ENCODE data around the gene FBP2.

The FBP2 gene
- 0 reads per million in 3 experiments for total RNA-seq

DNA sequence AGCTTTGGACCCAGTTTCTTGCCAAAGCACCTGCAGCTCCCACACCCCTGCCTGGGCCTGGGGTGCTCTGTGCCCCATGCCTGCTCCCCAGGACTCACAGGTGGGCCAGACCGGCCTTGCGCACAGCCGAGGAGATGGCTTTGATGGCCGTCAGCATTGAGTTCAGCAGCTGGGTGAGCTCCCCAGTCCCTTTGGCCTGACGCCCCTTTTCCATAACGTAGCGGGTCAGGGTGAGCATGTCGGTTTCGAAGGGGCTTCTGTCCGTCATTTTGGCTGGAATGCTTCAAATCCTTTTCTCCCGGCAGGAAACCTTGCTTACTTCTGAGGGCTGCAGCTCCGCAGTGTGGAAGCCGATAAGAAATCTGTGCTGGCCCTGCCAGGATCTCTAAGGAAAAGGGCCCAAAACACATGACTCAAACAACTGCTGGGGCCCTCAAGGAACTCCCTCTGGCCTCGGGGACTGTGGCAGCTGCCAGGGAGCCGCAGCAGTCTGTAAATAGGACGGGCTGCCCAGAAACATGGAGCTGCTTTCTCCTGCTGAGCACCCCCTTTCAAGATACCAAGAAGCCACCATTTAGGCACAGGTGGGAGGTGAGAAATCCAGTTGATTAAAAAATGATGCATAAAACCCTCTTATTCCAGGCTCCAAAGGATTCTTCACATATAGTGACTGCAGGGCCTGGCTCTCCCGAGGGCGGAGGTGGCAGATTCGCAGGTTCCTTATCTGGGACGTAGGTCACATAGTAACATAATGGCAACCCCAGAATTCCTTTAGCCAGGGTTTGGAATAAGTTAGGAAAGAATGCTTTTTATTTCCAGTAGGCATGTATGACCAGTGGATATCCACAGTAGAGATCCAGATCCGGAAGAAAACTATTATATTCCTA, at the start of gene FBP2:
Gene FBP2 (minus strand): TSS at position 366 of the 887 bp plus-strand sequence. CDS start 98 bp downstream, at position 268.
- DNase-seq = no peak

DNA sequence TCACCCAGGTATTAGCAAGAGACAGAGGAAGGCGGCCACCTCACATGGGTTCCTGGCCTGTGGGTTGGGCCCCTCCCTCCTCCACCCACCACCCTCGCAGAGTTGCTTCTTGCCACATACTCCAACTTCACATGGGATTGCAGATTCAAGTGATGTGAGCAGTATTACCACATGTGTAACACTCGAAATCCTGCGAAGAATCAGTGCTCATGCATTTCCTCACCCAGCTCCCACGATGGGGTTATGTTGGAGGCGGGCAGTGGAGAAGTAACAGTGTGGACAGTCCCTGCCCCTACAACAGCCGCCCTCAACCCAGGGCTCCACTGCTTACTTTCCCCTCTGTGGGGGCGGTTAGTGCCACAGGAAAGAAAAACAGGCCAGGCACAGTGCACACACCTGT, 49.6 kb upstream of the FBP2 start:
- DNase-seq = no peak

DNA sequence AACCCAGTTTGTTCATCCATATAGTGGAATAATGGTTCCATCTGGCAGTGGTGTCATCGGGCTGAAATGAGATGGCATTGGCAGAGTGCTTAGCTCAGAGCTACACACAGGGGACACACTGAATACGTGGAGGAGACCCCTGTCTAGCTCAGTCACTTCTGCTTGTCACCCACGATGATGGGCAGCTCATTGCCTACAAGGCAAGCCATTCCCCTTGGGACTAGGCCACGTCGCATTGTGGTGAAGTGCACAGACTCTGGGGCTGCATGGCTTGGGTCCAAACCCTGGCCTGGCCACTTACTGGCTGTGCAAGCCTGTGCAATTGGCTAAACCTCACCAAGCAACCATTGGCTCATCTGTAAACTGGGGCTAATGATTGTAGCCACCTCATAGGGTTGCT, 48.9 kb upstream of the FBP2 start:
- DNase-seq = no peak

DNA sequence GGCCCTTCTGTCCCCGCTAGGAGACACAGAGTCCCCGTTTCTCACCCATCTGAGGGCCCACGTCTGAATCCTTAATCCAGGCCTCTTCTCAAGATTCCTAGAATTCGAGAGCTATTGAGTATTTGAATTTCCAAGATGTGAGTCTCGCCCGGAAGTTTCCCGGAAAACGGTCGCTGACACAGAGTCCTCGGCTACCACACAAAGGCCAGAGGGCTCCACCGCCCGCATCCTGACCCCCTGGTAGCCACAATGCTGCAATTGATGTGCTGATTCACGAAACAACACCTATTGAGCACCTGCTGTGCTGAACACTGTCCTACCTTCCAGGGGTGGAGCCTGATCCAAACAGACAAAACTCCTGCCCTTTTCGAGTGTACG, 46.4 kb upstream of the FBP2 start:
- no peak for DNase-seq

DNA sequence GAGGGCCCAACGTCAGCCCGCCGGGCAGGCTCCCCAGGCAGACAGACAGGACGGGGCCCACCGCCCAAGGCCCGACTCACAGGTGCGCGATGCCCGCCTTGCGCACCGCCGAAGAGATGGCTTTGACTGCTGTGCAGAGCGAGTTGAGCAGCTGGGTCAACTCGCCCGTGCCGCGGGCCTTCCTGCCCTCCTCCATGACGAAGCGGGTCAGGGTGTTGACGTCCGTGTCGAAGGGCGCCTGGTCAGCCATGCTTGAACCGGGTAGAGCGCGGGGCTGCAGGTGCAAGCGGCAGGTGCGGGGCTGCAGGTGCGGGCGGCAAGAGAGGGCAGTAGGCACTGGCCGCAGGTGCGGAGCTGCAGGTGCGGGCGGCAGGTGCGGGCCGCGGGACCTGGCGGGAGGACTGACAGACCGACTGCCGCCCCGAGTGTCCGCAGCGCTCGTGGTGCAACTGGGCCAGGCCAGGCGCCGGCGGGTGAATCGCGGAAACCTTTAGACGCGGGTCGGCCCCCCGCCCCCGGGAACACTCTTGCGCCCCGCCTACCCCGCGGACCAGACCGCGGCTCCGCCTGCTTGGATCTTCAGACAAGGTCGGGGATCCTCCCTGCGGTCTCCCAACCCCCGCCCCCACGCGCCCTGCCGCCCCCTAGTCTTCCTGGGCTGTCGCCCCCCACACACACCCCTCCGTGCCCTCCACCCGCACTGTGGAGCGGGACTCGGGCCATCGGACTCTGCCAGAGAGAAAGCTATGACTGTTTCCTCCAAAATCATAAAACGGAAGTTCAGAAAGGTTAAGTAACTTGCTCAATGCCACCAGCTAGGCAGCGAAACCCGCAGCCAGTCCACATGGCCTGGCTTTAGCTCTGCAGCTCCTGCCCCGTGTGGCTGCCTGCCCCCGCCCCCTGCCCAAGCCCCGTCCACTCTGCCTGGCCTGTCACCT, 45.7 kb upstream of the FBP2 start, which contains the start of gene FBP1:
Gene FBP1 (minus strand): TSS at position 458 of the 938 bp plus-strand sequence. CDS start 208 bp downstream, at position 250.
- DNase-seq = no peak

DNA sequence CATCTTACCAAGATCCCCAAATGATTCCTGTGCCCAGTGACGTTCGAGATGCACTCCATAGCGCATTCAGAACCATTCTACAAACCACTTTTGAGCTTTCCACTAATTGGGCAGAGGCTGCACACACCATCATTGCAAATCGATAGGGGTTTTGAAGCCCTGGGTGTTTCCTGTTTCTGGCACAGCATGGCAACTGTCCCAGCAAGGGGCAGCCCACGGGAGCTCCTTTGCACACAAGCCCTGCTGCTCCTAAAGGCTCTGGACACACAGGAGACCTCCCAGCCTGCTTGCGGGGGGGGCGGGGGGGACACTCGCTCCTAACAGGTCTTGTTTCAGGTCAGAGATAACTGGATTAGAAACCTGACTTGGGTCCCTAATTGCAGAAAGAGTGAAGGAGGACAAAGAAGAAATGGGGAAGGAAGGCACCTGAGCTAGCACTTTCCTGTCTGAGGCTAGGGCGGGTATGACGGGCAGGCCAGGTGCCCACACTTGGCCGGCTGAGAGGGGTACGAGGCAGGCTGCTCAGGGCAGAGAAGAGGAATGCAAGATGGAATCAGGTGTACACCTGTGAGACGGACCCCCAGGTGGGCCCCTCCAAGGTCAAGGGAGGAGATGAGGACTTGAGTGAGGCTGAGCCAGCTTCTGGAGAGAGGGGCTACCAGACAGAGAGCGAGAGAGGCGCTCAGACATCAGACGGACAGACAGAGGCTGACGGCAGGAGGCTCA, 44.9 kb upstream of the FBP2 start:
- no peak for DNase-seq

DNA sequence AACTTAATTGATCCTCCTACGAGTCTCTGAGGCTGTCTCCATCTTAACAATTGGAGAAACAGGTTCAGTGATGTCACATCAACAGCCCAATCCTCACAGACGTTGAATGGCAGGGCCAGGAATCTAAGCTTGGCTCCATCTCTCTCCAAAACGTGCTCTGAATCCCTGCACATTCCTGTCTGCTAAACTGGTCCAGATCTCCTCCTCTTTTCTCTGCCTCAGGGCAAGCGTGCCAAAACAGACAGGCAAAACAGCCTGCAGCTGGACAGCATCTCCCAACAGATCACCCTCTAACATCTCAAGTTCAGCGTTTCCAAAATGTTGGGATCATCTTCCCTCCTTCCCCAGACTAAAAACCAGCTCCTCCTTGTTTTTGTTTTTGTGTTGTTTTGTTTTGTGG, 39.1 kb upstream of the FBP2 start:
- no peak for DNase-seq

DNA sequence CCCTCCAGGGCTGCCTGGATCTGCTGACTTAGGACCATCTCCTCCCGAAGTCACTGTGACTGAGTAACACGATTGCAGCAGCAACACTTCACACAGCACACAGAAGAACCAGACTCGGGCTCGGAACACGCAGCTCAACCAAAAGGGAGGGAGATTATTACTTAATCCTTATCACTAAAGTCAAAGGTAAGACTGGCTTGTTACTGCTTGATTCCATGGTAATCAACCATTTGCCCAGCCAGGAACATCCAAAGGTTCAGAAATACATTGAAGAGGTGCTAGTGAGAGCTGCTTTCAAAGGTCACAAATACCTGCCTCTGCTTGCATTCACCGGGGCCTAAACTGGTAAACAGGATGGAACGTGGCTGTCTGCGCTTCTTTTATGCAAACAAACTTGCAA, 38.0 kb upstream of the FBP2 start:
- DNase-seq = no peak

DNA sequence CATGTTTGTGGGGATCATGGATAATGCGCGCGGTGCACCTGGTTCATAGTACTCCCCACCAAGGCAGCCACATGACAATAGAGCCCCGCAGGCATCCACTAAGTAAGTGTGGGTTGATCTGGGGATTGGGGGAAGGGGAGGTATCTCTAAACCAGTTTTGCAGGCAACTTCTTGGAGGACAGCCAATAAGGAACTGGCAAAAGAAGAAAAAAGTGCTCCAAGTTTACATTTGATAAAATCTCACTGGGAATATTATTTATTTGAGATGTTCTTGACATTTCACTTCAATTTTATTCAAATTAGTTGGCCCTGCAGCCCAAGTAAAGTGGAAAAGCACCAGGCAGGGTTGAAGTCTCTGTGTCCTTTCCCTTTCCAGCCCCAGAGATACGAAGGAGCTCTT, 37.2 kb upstream of the FBP2 start:
- DNase-seq = no peak

DNA sequence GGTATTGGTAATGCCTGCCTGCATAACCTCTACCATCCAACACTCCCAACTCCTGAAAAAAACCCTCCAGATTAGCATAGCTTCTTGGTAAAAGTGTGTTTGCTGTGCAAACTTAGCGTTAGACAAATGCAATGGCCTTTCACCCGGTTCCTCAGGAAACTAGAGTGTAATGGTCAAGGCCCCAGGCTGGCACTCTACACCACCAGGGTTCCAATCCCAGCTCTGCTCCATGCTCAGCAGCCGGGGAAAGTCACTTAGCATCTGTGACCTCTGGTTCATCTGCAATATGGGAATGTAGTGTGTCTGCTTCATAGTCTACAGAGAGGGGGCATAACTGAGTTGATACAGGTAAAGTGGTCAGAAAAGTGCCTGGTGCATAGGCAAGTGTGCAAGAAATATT, 36.7 kb upstream of the FBP2 start:
- no peak for DNase-seq

DNA sequence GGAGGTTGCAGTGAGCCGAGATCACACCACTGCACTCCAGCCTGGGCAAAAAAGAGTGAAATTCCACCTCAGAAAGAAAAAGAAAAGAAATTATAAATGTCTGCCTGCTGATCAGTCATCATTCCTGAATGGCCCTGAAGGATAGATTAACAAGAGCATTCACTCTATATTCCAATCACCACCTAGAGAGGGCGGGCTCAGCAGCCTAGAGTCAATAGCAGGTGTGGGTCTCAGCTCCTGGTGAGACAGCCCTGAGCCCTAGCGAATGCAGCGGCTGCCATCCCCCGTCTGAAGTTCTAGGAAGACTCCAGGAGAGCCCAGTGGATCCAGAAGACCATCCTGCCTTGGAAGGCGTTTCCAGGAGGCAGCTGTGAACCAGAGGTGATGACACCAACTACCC, 33.7 kb upstream of the FBP2 start:
- no peak for DNase-seq

DNA sequence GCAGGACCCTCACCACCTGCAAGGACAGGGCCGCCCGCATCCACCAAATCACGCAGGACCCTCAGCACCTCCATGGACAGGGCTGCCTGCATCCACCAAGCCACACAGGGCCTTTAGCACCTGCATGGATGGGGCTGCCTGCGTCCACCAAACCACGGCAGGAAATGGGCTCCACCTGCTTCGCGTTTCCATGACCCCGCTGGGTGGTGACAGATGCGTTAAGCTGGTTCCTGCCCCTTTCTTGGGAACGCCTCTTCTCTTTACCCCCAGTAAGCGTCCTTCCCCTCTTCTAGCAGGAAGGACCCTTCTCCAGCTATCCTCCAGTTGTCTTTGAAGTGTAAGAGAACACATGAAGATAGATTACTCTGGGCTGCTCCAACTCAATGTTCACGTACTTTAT, 32.2 kb upstream of the FBP2 start:
- DNase-seq = no peak

DNA sequence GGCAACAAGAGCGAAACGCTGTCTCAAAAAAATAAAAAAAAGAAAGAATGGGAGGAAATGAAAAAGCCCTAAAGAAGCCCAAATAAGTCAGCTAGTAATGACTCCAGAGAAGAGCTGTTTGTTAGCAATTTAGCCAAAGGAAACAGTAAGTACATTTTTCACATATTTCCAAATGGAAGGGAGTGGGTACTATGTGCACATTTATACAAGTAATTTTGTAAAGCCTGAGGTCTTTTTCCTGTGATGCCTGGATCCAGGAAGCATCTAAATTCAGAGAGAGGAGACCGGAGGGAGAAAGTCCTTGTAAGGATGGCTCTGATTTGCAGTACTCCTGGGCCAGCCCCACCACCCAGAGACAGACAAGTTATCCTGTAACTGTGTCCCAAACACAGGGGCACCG, 31.0 kb upstream of the FBP2 start:
- no peak for DNase-seq

DNA sequence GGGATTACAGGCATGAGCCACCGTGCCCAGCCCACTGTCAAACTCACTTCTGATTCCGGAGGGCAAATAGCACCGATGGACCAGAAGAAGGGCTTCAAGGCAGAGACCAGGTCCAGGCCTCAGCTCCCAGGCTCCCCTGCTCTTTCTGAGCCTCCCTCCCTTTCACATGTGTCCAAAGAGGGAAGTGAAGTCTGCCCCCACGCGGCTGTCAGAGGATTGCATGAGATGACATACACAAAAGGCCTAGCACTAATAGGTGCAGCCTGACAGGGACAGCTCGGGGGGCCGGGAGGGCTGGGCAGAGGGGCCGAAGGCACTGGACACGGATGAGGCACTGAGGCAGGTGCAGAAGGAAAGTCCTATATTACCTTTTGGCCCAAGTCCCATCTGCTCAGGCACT, 29.6 kb upstream of the FBP2 start:
- DNase-seq = no peak

DNA sequence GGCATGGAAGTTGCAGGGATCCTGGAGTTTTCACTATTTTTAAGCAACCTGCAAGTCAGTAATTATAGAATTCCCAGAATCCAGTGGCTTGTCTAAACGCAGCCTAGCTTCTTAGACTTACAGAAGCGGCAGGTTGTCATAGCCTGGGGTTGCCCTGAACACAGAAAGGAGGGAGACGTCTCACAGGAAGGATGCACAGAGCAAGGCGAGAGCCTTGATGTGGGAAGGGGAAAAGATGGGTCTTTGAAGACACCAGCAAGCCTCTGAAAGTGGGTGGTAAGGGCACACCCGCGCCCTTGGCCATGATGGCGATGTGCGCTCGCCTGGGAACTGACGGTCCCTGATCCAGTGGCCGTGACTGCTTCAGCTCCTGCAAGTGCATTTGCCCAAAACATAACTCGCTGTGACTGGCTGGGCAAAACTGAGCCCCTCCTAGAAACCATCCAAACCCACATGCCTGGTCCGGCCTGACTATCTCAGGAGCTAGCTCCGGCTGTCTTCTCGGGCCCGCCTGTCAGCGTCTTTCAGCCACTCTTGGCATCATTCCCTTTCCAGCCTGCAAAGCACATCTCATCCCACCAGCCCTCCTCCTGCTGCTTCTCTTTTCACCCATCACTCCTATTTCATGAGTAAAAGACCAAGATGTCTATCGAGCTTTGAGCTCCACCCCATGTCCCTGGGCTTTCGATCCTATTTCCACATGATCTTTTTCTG, 28.6 kb upstream of the FBP2 start:
- no peak for DNase-seq

DNA sequence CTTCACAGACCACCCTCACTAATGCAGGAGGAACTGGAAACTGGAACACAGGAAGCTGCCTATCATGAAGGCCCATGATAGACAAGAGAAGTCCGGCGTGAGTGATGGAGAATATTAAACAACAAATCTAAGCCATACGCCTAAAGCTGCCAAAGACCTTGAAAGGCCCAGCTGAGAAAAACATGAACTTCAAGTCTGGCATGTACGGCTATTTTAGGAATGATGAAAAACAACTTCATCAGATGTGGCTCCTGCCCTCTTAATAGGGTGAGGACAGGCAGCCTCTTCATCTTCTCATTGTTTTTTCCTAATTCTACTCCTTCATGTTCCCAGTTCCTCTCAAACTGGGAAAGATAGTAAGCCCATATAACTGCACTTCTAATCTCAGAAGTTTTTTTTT, 25.4 kb upstream of the FBP2 start:
- DNase-seq = no peak

DNA sequence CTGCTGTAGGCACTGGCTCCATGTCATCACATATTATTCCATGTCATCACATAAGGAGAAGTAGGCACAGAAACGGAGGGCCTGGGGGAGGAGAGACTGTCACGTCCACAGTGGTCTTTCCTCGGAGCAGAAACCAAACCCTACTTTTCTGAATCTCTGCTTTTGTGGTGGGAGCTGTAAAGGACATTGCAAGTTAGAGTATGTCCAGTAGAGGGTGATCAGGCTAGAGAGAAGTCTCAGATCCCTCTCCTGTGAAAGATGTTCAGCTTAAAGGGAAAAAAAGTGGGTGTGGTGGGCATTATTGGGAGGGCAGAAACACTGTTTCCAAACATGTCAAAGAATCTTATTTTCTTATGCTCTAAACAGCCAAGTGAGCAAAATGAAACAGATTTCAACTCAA, 19.4 kb upstream of the FBP2 start:
- no peak for DNase-seq

DNA sequence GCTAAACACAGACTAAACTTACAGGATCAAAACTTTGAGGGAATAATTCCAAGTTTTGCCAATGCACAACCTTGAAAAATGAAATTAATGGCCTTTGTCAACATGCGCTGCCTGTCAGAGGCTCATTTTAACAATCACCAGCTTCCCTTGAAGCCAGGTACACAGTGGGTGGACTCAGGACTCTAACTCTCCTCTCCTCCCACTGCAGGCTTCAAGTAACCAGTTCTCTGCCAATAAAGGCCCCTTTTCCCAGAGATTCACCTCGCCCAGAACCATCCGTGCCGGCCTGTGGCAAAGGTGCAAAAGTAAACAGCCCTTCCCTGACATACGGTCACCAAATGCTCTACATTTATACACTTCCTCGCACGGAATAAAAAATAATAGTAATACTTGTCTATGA, 18.4 kb upstream of the FBP2 start:
- no peak for DNase-seq

DNA sequence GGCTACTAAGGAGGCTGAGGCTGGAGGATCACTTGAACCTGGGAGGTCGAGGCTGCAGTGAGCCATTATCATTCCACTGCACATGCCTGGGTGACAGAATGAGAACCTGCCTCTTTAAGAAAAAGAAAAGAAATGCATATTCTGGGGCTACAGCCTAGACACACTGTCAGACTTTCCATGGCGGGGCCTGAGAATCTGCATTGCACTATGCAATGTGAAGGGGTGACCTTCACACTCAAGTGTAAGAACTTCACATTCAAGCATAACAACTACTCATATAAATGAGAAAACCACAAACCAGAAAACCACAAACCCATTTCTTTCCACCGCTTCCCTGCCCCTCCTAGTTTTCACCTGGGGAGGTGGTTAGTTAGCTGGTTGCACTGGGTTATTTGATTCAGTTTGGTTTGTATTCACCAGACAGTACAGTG, 18.0 kb upstream of the FBP2 start:
- DNase-seq = peak; percentile 13

DNA sequence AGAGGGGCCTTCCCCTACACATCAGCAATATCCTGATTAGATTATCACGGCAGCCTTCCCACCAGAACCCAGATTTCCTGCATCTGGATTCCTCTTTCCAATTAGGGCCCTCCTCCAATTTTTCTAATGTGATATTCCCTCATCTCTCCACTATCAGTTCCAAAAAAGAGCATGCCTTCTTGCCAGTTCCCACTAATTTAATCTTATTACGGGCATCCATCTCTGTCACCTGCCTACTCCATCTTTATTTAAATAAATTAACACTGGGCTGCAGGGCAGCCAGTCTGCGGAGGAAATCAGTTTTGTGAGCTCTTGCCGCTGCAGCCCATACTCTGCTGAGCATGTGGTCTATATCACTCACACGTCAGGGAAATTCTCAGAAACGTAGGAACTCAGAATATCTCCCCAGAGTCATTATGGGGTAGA, 16.6 kb upstream of the FBP2 start:
- DNase-seq = no peak

DNA sequence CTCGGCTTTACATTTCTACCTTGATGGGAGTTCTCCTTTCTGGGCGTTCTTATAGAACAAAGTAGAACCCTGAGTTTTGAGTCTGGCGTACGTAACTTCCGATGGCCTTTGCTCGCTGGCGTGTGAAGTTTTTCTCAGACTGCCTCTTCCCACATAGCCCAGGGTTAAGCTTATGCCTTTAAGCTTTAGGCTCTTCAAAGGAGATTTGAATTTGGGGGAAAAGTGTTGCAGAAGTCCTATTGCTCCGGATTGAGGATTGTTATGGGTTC, 13.7 kb upstream of the FBP2 start:
- DNase-seq = no peak

DNA sequence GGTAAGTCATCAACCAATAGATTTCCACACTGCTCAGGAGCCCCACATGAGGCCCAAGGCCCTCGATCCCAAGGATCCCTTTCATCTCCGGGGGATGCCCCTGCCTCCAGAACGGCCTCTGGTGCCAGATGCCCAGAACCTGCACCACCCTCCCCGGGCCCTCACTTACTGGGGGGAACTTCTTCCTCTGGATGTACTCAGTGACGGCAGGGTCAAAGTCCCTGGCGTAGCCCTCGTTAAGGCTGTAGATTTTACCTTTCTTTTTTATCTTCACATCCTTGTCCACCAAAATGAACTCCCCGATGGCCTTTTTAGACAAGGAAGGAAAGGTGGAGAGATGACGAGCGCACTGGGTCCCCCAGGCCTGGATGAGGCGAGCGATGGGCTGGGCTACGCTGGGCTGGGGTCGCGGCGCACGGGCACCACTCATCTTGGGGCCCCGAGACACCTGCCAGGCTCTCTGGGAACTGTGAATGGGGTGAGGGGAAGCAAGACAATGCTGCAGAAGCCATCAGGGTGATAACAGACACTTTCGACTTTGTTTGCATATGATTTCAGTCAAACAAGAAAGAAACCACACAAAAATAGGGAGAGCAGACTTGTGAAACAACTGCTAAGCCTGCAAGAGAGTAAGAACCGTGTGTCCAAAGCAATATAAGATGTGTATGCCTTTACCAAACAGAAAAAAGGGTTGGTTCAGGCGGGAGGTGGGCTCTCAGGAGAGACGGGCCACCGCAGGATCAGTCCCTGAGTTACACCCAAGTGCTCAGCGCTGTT, 13.2 kb upstream of the FBP2 start:
- no peak for DNase-seq

Measured in central memory CD4-positive, alpha-beta T cell (primary cell).